Measurements from ENCODE around the gene ODC1. TPM values are rescaled to one million over a fixed set of nuclear protein-coding genes. Genes with fewer than 3 reads are reported as not detected.

The ODC1 gene
- polyA plus RNA-seq, 4 donors, result 12.5 to 109 (median 65.5) TPM

DNA sequence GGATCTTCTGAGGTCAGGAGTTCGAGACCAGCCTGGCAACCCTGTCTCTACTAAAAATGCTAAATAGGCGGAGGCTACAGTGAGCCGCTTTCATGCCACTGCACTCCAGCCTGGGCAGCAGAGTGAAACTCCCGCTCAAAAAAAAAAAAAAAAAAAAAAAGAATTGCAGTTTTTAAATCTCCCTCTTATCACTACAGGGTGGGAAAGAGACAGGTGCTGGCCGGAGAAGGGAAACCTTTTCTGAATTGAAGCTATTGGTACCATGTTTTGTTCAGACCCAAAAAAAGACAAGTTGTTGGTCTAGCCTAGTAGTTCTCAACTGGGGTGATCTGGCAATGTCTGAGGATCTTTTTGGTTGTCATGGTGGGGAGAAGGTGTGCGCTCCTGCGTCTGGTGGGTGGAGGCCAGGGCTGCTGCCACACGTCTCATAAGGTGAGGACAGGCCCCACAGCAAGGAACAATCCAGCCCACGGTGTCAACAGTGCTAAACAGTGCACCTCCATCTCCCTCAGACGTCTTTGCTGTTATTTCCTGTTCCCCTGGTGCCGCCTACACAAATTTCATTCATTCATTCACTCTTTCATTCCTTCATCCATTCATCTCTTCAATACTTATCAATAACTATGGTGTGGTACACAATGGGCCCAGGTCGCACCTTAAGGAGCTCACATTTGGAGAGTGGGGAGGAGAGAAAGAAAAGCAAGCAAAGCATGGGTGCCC, 28.8 kb upstream of the ODC1 start:
- no peak for DNase-seq
- WGBS, 3 donors, result 84 to 87% (median 87%) methylated on average over 12 of the region's 12 CpGs
- FAIRE-seq, result no peak
- Histone ChIP-seq H3K27me3 (ENCODE audit: control insufficient read depth in 3 of 3, insufficient read depth in 3 of 3, low read length in 3 of 3) (no peaks in the 10 kb centered on the region), H3K4me1 (ENCODE audit: control insufficient read depth in 3 of 3, insufficient read depth in 2 of 3, low read depth in 1 of 3, low read length in 2 of 3) (no peaks in the 10 kb centered on the region), H3K4me3 (ENCODE audit: low read depth in 1 of 3, low read length in 3 of 3) (no peak overlapping the region), H3K27ac (ENCODE audit: low read depth in 1 of 3, low read length in 2 of 3) (no peak overlapping the region), H3K36me3 (ENCODE audit: control insufficient read depth in 3 of 3, insufficient read depth in 2 of 3, low read depth in 1 of 3, low read length in 3 of 3) (no peaks in the 10 kb centered on the region), H3K9me3 (ENCODE audit: control insufficient read depth in 2 of 2, insufficient read depth in 1 of 2, low read depth in 1 of 2, low read length in 1 of 2) (no peaks in the 10 kb centered on the region)

DNA sequence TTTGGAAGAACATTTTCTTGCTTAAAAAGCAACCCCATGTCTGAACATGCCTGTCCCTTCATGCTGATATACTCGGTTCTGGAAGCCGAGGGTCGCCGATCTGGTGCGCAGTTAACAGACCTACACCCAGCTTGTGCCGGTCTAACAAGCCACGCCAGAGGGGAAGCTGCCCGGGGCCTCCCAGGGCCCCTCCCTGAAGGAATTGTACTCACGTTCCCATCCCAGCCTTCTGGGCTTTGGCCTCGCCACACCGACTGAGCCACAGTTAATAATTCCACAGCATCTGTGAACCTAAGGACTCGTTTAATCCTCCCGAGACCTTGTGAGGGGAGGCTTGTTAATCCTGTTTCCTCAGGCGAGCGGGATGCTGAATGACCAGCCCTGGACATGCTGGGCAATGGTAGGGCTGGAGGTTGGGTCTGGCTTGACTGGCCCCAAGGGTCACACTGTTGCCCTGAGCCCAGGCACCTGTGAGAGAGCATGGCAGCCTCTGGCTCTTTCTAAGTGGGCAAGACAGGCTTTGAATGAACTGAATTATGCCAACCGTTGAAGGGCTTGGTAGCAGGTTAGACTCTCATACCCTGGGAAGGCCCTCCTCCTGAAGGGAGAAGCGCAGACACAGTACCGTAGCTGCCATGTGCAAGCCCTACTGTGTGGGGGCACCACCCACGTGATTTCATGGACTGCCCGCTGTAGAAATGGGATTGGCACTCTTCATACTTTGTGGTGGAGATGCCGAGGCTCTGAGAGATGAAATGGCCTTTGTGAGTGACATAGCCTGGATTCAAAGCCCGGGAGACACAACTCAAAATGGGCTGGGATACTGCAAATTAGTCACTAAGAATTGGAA, 27.9 kb upstream of the ODC1 start:
- DNase-seq (no peak), FAIRE-seq (no peak)
- 91% methylated on average over 22 of the region's 22 CpGs for WGBS, 3 donors
- Histone ChIP-seq H3K36me3 (ENCODE audit: control insufficient read depth in 3 of 3, insufficient read depth in 2 of 3, low read depth in 1 of 3, low read length in 3 of 3) (no peaks in the 10 kb centered on the region), H3K27ac (ENCODE audit: low read depth in 1 of 3, low read length in 2 of 3) (no peak overlapping the region), H3K4me3 (ENCODE audit: low read depth in 1 of 3, low read length in 3 of 3) (no peak overlapping the region), H3K9me3 (ENCODE audit: control insufficient read depth in 2 of 2, insufficient read depth in 1 of 2, low read depth in 1 of 2, low read length in 1 of 2) (no peaks in the 10 kb centered on the region), H3K27me3 (ENCODE audit: control insufficient read depth in 3 of 3, insufficient read depth in 3 of 3, low read length in 3 of 3) (no peaks in the 10 kb centered on the region), H3K4me1 (ENCODE audit: control insufficient read depth in 3 of 3, insufficient read depth in 2 of 3, low read depth in 1 of 3, low read length in 2 of 3) (no peaks in the 10 kb centered on the region)

GRCh38 chr2:10475221-10475722, 27.1 kb upstream of the ODC1 start:
- H3K27ac ChIP-seq (ENCODE audit: low read depth in 1 of 3, low read length in 2 of 3), result no peak overlapping the region
- no peaks in the 10 kb centered on the region for H3K27me3 ChIP-seq (ENCODE audit: control insufficient read depth in 3 of 3, insufficient read depth in 3 of 3, low read length in 3 of 3)
- FAIRE-seq (no peak), DNase-seq (no peak)
- no peaks in the 10 kb centered on the region for H3K9me3 ChIP-seq (ENCODE audit: control insufficient read depth in 2 of 2, insufficient read depth in 1 of 2, low read depth in 1 of 2, low read length in 1 of 2)
- 91 to 92% (median 92%) methylated on average over 21 of the region's 21 CpGs for WGBS, 3 donors
- no peaks in the 10 kb centered on the region for H3K4me1 ChIP-seq (ENCODE audit: control insufficient read depth in 3 of 3, insufficient read depth in 2 of 3, low read depth in 1 of 3, low read length in 2 of 3)
- H3K4me3 ChIP-seq (ENCODE audit: low read depth in 1 of 3, low read length in 3 of 3), result no peak overlapping the region
- no peaks in the 10 kb centered on the region for H3K36me3 ChIP-seq (ENCODE audit: control insufficient read depth in 3 of 3, insufficient read depth in 2 of 3, low read depth in 1 of 3, low read length in 3 of 3)

DNA sequence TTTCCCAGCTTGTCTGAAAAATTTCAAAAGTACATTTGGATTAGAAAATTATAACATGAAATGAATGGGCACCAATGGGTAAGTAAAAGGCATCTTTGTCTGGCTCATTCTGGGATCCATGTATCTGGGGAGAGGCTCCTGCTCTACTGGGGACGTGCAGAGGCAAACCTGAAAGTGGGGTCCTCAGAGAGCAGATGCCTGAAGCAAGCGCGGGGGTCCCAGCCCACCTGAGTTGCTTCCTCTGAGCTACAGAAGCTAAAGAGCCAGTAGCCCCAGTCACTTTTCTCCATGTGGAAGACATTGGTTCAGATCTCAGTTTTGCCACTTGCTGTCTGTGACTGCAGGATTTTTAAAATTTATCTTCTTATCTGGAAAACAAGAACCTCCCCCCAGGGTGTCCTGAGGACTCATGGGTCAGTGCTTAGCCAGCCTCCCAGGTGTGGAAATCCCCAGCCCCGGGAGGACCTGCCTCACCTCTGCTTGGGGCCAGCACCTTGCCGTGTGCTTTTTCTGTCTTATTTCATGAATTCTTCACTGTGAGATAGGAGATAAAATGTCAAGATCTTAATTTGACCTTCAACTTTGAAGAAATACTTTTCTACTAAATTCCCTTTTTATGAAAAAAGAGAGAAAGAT, 25.1 kb upstream of the ODC1 start:
- H3K4me1 ChIP-seq (ENCODE audit: control insufficient read depth in 3 of 3, insufficient read depth in 2 of 3, low read depth in 1 of 3, low read length in 2 of 3), result no peaks in the 10 kb centered on the region
- 78 to 87% (median 83%) methylated on average over 5 of the region's 5 CpGs for WGBS, 3 donors
- no peak overlapping the region for H3K4me3 ChIP-seq (ENCODE audit: low read depth in 1 of 3, low read length in 3 of 3)
- no peaks in the 10 kb centered on the region for H3K9me3 ChIP-seq (ENCODE audit: control insufficient read depth in 2 of 2, insufficient read depth in 1 of 2, low read depth in 1 of 2, low read length in 1 of 2)
- H3K27me3 ChIP-seq (ENCODE audit: control insufficient read depth in 3 of 3, insufficient read depth in 3 of 3, low read length in 3 of 3), result no peaks in the 10 kb centered on the region
- no peaks in the 10 kb centered on the region for H3K36me3 ChIP-seq (ENCODE audit: control insufficient read depth in 3 of 3, insufficient read depth in 2 of 3, low read depth in 1 of 3, low read length in 3 of 3)
- no peak for FAIRE-seq
- no peak for DNase-seq
- no peak overlapping the region for H3K27ac ChIP-seq (ENCODE audit: low read depth in 1 of 3, low read length in 2 of 3)

DNA sequence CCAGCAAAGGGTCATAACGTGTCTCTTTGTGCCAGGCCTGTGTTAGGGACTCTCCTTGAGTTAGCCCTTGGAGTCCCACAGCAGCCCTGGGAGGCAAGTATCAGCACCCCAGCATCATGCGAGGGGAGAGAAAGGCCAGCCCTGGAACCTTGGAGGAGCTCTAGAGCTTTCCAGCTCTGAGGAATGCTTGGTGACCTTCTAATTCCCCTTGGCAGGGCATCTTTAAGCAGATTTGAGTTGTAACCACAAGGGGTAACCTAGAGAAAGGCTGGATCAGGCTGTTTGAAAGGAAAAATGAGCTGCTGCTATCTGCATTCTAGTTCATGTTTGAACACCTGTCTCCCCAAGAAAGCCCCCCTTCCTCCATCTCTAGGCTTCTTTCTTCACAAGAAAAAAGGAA, 23.8 kb upstream of the ODC1 start:
- WGBS, 3 donors, result 87 to 94% (median 89%) methylated on average over 2 of the region's 2 CpGs
- Histone ChIP-seq H3K27ac (ENCODE audit: low read depth in 1 of 3, low read length in 2 of 3) (no peak overlapping the region), H3K36me3 (ENCODE audit: control insufficient read depth in 3 of 3, insufficient read depth in 2 of 3, low read depth in 1 of 3, low read length in 3 of 3) (no peaks in the 10 kb centered on the region), H3K4me1 (ENCODE audit: control insufficient read depth in 3 of 3, insufficient read depth in 2 of 3, low read depth in 1 of 3, low read length in 2 of 3) (no peaks in the 10 kb centered on the region), H3K4me3 (ENCODE audit: low read depth in 1 of 3, low read length in 3 of 3) (no peak overlapping the region), H3K9me3 (ENCODE audit: control insufficient read depth in 2 of 2, insufficient read depth in 1 of 2, low read depth in 1 of 2, low read length in 1 of 2) (no peaks in the 10 kb centered on the region), H3K27me3 (ENCODE audit: control insufficient read depth in 3 of 3, insufficient read depth in 3 of 3, low read length in 3 of 3) (no peaks in the 10 kb centered on the region)
- no peak for FAIRE-seq
- DNase-seq, result no peak

DNA sequence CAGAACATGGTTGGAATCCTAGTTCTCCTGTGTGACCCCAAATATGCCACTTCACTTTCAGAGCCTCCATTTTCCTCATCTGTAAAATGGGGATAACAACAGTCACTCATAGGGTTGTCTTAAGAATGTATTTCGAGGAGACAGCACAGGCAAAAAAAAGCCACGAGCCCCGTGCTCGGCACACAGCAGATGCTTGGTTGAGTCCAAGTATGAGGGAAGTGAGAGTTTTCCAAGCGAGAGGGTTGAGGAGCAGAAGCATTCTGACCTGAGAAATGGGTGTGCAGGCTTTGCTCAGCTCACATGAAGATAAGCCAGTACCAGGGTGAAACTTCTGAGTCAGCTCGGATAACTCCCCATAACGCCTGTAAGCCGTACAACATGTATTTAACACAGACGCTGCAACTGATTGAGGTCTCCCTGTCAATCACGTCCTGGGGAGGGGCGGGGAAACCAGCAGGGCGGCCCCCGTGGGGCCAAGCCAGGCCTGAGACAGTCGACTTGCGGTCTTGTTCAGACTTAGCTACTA, 23.0 kb upstream of the ODC1 start:
- Histone ChIP-seq H3K27me3 (ENCODE audit: control insufficient read depth in 3 of 3, insufficient read depth in 3 of 3, low read length in 3 of 3) (no peaks in the 10 kb centered on the region), H3K27ac (ENCODE audit: low read depth in 1 of 3, low read length in 2 of 3) (no peak overlapping the region), H3K36me3 (ENCODE audit: control insufficient read depth in 3 of 3, insufficient read depth in 2 of 3, low read depth in 1 of 3, low read length in 3 of 3) (no peaks in the 10 kb centered on the region), H3K9me3 (ENCODE audit: control insufficient read depth in 2 of 2, insufficient read depth in 1 of 2, low read depth in 1 of 2, low read length in 1 of 2) (no peaks in the 10 kb centered on the region), H3K4me3 (ENCODE audit: low read depth in 1 of 3, low read length in 3 of 3) (no peak overlapping the region), H3K4me1 (ENCODE audit: control insufficient read depth in 3 of 3, insufficient read depth in 2 of 3, low read depth in 1 of 3, low read length in 2 of 3) (no peaks in the 10 kb centered on the region)
- no peak for FAIRE-seq
- WGBS, 3 donors, result 74 to 84% (median 78%) methylated on average over 15 of the region's 15 CpGs
- DNase-seq, result no peak

DNA sequence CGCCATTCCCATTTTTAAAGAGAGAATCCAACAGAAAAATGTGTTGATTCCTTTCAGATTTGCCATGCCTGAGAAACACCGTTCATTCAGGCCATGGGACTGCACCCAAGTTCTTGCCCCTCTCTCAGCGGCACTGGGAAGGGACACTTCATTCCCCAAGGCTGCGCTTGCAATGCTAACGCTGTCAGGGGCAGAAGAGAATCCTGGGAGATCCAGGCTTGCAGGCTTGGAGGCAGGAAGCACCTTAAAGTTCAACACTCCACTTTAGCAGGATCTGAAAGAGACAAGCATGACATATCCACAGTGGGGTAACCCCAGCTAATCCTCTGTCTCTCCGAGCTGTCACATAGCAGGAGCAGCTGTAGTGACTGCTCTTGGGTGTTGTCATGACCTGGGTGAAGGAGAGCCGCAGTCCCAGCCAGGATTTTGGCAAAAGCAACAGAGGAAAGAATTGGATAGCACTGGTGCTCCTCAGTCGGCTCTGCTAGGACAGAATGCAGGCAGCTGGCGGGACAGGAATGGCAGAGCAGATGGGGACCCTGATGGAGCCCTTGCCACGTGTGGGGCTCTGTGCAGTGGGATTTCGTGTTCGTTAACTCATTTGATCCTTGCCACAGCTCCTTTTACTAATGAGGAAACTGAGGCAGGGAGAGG, 22.0 kb upstream of the ODC1 start:
- Histone ChIP-seq H3K4me3 (ENCODE audit: low read depth in 1 of 3, low read length in 3 of 3) (no peak overlapping the region), H3K36me3 (ENCODE audit: control insufficient read depth in 3 of 3, insufficient read depth in 2 of 3, low read depth in 1 of 3, low read length in 3 of 3) (no peaks in the 10 kb centered on the region), H3K9me3 (ENCODE audit: control insufficient read depth in 2 of 2, insufficient read depth in 1 of 2, low read depth in 1 of 2, low read length in 1 of 2) (no peaks in the 10 kb centered on the region), H3K4me1 (ENCODE audit: control insufficient read depth in 3 of 3, insufficient read depth in 2 of 3, low read depth in 1 of 3, low read length in 2 of 3) (no peaks in the 10 kb centered on the region), H3K27me3 (ENCODE audit: control insufficient read depth in 3 of 3, insufficient read depth in 3 of 3, low read length in 3 of 3) (no peaks in the 10 kb centered on the region), H3K27ac (ENCODE audit: low read depth in 1 of 3, low read length in 2 of 3) (no peak overlapping the region)
- FAIRE-seq, result no peak
- 81 to 86% (median 83%) methylated on average over 12 of the region's 12 CpGs for whole genome bisulfite sequencing, 3 donors
- DNase-seq, result no peak

GRCh38 chr2:10469301-10469700, 21.2 kb upstream of the ODC1 start:
- DNase-seq, result no peak

More at GRCh38 chr2:10469301-10469700, 21.2 kb upstream of the ODC1 start:
- Histone ChIP-seq H3K27me3 (ENCODE audit: control insufficient read depth in 3 of 3, insufficient read depth in 3 of 3, low read length in 3 of 3) (no peaks in the 10 kb centered on the region), H3K36me3 (ENCODE audit: control insufficient read depth in 3 of 3, insufficient read depth in 2 of 3, low read depth in 1 of 3, low read length in 3 of 3) (no peaks in the 10 kb centered on the region), H3K9me3 (ENCODE audit: control insufficient read depth in 2 of 2, insufficient read depth in 1 of 2, low read depth in 1 of 2, low read length in 1 of 2) (no peaks in the 10 kb centered on the region), H3K4me1 (ENCODE audit: control insufficient read depth in 3 of 3, insufficient read depth in 2 of 3, low read depth in 1 of 3, low read length in 2 of 3) (no peaks in the 10 kb centered on the region), H3K4me3 (ENCODE audit: low read depth in 1 of 3, low read length in 3 of 3) (no peak overlapping the region), H3K27ac (ENCODE audit: low read depth in 1 of 3, low read length in 2 of 3) (no peak overlapping the region)
- WGBS, 3 donors, result 80 to 96% (median 84%) methylated on average over 4 of the region's 4 CpGs
- FAIRE-seq, result no peak

All from small intestine (tissue), 7 donors.